Activated CD4-positive, alpha-beta T cell treated with anti-CD3 and anti-CD28 coated beads for 4 hours (primary cell): ENCODE results near the gene B3GNT9.

Experiments used
- DNase-seq, 2 donors: peaks; one replicate each; pipeline ENCODE4 v3.0.0-alpha.2; 2020

Gene B3GNT9

DNA sequence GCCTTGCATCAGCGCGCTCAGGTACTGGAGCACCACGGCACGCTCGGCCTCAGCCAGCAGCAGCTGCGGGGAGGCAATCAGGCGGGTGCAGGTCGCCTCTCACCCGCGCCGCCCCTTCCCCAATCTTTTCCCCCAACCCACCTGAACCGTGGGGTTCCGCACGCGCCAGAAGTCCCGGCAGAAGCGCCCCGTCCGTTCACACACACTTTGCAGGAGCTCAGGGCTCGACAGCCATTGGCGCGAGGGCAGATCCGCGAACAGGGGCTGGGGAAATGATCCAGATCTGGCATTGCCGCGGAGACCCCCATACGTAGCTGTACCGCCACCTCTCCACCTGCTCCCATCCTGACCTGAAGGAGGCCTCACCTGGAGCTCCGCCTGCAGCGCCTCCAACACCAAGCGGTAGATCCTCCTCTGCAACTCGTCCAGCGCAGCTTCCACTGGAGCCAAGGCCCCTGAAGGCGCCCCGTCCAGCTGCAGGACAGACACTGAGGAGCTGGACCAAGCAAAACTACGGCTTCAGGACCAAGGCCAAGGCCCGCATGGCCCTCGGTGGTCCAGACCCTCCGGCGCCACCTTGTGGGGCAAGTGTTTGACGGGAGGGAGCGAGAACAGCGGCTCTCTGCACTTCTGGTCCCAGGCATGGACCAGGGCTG is 34.3 kb upstream of the B3GNT9 start:
- DNase-seq: peak; percentile 76 to 83

DNA sequence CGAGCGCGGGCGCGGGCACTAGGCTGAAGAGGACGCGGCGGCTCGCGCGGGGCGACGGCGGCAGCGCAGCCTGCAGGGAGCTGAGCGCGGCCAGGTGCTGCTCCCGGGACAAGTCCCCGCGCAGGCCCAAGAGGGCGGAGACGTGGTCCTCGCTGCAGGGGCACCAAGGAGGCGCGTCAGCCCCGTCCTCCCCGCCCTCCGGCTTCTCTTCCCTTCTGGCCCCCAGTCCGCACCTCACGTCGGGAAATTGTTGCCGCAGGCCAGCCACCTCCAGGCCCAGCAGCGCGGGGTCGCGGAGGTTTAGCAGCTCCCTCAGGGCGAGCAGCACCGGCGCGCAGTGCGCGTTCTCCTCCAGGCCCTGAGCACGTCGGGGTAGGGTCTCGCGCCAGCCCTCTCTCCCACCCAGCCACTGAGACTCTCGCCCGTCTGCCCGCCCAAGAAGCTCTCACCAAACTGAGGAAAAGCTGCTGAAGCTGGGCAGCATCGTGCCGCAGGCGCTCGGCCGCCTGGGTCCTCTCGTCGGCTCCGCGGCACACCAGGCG is 33.7 kb upstream of the B3GNT9 start:
- DNase-seq: peak in 1 of 2 donors; percentile 16

DNA sequence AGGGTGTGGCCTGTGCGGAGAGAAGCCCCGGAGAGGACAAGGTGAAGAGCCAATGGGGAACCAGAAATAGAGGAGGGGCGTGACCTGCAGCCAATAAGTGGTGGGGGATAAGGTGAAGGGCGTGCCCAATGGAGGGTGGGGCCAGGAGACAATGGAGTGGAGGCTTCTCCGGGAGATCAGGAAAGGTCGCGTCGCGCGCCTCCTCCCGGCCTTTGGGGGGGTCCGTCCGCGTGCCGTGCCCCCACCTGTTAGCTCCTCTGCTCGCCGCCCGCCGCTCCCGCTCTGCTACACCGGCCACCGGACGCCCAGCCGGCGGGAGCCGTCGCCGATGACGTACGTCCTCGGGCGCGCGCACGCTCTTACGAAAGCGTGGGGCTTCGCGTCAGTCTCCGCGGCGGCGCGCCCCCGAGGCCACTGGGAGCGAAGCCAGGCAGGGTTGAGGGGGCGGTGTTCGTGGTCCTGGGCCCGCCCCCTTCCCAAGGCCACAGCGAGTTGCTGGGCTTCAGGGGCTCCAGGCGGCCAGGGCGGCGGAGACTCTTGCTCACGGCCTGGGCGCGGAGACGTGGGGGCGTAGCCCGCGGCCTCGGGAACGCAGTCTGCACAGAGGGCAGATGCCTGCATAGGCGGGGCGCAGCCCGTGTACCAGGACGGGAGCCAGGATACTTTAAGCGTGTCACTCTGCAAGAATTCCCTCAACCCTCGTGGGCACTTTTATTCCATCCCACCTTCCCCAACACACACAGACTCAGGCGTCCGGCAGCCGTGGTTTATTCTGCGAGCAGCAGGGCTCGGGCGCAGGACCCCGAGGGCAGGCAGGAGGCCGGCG is 33.0 kb upstream of the B3GNT9 start, which contains the start of gene MATCAP1:
Gene MATCAP1 (minus strand): TSS at position 337 of the 826 bp plus-strand sequence. CDS start 3,353 bp downstream, outside the sequence.
- DNase-seq: peak; percentile 92 to 93

DNA sequence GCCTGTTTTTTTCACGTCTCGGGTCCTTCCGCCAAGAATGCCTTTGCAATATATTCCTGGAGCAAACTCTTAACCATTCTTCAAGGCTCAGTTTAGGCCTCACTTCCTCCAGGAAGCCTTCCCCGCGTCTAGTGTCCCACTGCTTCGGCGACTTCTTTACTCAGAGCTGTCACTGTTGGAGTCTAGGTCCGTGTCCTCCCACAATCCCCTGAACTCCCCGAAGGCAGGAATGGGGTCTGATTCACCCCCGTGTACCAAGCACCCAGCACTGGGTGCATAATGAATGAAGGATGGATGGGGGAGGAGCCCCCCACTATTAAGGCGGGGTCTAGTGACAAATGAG is 32.5 kb upstream of the B3GNT9 start:
- DNase-seq: no peak

DNA sequence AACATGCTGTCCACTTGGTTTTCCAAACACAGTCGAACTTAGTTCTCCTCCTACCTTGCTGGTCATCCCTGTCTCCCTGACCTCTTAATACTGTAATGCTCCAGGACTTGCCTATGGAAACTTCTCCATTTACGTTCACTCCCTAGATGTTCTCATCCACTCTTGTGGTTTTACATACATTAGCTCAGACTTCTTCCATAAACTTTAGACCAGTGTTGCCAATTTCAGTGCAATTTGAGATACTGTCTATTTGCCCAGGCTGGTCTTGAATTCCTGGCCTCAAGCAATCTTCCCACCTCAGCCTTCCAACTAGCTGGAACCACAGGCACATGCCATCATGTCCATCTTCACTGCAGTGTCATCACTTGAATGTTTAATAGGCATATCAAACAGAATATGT is 31.5 kb upstream of the B3GNT9 start:
- DNase-seq: no peak

DNA sequence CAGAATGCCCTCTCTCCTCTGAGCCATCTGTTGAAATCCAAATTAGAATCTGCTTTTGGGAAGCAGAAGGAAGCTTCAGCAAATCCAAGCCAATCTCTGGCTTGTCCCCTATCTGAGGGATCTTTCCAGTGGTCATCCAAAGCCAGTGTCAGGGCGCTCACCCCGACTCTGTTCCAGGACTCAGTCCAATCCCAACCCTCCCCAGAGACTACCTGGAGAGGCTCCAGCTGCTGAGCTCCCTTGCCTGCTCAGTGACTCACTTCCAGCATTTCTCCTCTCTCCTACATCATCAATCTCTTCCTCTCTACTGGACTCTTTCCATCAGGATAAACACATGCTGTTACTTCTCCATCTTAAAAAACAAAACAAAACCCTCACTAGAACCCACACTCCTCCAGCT is 30.5 kb upstream of the B3GNT9 start:
- no peak for DNase-seq

DNA sequence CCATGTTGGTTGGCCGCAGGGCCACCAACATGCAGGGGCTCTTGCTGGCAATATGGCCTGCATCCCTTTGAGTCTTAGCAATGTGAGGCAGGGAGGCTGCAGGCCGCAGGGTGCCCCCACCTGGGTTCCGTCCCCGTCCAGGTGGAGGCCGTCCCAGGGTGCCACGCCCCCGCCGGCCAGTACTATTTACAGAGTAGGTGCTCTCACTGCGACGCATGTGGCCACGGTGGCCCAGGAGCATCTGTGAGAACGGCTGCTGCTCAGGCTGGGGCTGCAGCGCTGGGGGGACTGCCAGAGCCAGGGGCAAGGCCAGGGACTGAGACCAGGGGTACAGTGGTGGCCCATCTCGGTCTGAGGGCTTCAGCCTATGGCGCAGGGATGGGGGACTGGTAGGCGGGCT is 29.4 kb upstream of the B3GNT9 start:
- DNase-seq: no peak

DNA sequence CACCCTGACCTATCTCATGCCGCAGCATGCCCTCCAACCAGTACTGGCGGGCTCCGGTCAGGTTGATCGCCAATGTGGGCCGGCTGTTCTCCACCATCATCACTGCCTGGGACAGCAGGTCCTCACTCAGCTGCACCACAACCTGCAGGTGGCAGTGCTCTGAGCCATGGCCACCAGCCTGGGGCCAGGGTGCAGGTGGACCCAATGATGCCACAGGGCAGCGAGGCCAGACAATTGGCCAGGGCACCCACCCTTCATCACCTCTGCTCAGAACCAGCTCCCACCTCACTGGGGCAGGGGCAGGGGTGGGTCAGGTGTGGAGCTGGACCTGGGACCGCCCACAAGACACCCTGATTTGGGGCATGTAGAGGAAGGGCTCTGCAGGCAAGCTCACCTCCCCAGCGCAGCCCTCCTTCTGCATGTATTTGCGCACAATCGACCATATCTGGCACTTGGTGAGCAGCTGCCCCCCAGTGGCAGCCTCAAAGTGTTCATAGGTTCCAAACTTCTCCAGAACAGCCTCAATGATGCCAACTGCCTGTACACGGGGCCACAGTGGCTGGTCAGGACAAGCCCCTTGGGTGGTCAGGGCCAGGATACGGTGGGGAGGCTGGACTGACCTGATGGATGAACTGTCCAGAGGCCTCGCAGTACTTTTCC is 28.8 kb upstream of the B3GNT9 start:
- no peak for DNase-seq

DNA sequence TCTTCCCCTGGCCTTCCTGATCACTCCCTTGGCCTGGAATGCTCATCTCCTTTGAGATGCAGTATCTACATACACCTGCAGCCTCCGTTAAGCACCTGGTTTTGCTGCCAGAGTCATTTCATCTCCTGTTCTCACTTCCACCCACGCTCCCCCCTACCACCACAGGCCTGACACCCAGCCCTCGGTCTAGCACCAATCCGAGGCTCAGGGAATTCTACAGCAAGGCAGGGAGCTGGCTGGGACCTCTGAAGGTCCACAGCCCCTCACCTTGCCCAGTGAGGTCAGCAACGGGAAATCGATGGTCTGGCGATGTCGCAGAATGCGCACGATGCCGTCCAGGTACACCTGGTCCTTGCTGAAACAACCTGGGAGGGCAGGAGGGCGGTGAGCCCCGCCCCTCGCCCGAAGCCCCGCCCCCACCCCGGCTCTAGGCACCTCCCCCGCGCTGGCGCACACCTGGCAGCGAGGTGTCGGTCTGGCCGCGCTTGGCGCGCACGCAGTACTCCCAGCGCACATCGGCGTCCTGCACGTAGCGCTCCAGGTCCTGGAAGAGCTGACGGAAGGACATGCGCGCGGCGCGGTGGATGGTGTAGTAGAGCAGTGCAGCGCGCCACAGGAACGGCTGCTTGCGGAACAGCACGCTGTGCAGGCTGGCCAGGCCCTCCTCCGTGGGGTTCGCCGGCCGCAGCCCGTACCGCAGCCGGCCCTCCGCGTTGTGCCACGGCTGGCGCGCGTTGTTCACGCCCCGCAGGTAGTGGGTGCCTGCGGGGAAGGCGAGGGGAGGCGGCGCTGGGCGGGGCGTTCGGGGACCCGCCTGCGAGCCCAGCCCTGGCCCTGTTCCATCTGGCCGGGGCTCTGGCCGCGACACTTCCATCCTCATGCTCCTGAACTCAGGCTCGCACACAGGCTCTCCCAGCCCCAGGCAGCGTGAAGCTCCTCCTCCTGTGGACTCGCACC is 27.2 kb upstream of the B3GNT9 start:
- peak; percentile 45 to 55 for DNase-seq

DNA sequence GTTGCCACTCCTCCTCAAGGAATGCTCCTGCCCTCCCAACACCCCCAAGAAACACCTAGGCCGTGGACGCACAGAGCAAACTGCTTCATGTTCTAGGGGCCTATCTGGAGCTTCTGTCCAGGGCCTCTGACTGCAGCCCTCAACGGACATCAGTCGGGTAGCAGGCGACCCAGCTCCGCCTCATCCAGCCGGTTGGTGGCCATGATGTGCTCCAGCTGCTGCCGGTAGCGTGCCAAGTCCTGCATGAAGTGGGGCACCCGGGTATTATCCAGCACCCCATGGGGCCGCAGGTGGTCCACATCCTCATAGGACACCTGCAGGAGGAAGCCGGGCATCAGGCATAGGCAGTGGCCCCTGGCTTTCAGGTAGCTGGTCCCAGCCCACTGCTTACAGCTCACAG is 25.9 kb upstream of the B3GNT9 start:
- no peak for DNase-seq

DNA sequence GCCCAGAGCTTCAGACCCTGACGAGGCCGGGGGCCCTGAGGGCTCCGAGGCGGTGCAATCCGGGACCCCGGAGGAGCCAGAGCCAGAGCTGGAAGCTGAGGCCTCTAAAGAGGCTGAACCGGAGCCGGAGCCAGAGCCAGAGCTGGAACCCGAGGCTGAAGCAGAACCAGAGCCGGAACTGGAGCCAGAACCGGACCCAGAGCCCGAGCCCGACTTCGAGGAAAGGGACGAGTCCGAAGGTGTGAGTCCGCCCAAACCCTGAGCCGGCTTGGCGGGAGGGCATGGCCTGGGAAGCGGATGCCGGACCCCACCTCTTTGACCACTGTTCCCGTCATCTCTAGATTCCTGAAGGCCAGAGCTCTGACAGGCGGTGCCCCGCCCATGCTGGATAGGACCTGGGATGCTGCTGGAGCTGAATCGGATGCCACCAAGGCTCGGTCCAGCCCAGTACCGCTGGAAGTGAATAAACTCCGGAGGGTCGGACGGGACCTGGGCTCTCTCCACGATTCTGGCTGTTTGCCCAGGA is 24.0 kb upstream of the B3GNT9 start:
- DNase-seq: no peak

DNA sequence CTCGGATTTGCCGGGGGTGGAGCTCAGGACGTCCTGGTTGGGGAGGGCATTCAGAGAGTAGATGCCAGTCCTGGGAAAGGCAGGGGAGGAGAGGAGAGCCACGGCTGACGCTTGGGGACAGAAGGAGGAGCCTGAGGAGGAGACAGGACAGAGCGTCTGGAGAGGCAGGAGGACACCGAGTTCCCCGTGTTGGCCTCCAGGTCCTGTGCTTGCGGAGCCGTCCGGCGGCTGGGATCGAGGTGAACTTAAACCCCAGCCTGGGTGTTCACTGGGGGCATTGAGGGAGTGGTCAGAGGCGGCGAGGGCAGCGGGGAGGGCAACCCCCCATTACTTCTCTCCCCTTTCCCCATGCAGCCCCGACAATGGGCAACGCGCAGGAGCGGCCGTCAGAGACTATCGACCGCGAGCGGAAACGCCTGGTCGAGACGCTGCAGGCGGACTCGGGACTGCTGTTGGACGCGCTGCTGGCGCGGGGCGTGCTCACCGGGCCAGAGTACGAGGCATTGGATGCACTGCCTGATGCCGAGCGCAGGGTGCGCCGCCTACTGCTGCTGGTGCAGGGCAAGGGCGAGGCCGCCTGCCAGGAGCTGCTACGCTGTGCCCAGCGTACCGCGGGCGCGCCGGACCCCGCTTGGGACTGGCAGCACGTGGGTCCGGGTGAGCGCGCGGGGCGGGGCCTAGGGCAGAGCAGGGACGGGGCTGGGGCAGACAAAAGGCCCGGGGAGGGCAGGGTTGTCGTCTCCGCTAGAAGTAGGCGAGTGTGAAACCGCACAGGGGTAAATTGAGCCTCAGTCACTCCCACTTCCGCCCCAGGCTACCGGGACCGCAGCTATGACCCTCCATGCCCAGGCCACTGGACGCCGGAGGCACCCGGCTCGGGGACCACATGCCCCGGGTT is 23.3 kb upstream of the B3GNT9 start:
- peak; percentile 48 to 57 for DNase-seq

DNA sequence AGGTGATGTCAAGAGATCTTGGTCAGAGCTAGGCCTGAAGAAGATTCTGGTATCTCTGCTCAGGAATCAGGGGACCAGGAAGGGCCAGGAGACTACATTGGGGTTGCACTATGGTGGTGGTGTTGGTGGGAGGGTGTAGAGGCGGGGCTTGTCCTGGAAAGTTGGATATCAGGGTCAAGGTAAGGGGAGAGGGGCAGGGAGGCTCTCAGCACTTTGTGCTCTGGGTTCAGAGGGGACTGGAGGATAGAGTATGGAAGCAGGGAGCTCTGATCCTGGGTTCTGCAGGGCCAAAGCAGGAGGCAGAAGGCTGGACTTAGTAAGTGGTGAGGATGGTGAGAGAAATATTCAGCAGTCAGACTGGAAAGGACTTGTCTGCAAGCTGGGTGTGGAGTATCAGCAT is 22.5 kb upstream of the B3GNT9 start:
- no peak for DNase-seq

DNA sequence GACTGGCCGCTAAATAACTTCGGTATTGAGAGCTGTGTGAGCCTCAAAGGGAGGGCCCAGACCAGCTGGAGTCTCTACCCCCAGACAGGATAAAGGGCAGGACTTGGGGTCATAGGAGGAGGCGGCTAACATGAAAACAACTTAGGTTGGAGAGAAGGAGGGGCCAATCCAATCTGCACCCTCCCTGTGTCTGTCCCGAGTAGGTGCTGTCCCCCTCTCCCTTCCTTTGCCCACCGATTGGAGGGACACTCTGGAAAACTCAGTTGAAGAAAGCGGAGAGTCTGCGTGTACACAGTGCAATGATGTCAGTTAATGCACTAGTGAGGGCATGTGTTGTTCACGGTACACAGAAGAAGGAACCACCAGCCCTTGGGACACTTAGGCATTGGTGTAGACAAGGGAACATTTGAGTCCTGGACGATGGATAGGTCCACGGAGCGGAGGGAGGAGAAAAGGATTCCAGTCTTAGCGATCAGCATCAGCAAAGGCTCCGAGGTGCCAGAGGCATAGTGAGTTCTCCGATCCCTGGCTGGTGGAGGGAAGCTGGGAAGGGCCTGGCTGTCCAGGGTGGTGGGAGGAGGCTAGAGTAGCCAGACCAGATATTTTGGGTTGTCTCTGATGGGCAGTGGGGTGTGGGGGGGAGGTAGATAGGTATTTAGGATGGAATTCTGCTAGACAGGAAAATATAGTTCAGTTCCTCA is 20.3 kb upstream of the B3GNT9 start:
- DNase-seq: no peak

DNA sequence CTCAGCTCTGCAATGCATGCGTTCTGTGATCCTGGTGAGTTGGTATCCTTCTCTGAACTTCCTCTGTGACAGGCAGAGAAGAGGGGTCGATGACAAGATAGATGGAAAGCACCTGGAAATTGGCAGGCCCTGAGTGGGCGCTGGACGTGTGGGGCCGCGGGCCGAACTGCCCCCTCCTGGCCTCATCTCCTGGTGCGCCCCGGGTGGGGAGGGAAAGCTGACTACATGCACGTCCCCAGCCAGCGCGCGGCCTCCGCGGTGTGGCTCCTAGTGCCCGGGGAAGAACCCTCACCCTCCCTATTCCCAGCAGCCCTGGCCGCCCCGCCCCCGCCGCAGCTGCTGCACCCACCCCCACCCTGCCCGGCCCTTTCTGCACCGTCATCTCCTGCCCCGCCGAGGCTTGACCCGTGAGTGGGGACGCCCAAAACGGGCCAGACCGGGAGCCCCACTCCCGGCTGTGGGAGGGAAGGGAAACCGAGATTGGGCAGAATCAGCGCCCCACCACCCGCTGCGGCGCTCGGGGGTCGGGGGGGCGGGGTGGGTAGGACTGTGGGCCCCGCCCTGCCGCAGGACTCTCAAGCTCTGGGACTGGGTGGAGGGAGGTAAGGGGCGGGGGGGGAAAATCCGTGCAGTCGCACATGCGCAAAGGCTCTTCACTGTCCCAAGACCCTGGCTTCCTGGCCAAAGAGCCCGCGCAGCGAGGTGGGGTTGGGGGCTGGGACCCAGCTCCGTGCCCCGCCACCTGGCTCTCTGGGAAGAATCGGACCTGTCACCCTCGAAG is 19.6 kb upstream of the B3GNT9 start, which contains the start of gene NOL3:
Gene NOL3 (plus strand): TSS at position 371 of the 781 bp plus-strand sequence.
- DNase-seq: no peak

DNA sequence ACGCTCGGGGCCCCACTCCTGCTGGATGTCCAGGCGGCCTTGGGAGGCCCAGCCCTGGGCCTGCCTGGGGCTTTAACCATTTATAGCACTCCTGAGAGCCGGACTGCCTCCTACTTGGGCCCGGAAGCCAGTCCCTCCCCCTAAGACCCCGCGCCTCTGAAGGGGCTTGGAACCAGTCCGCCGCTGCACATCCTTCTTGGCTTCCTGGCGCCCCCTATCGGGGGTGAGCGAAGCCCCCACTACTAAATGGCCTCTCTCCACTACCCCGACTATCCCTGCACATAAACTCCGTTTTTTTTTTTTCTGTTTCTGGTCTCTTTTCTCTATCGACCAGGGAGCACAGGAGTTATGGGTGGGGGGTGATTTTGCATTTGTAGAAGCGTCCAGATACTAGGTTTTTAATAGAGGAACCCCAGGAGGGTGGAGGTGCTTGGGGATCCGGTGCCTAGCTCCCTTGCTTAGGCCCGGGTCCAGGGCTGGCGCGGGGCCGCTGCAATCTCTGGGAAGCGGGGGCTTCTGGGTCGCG is 18.9 kb upstream of the B3GNT9 start:
- DNase-seq: no peak

DNA sequence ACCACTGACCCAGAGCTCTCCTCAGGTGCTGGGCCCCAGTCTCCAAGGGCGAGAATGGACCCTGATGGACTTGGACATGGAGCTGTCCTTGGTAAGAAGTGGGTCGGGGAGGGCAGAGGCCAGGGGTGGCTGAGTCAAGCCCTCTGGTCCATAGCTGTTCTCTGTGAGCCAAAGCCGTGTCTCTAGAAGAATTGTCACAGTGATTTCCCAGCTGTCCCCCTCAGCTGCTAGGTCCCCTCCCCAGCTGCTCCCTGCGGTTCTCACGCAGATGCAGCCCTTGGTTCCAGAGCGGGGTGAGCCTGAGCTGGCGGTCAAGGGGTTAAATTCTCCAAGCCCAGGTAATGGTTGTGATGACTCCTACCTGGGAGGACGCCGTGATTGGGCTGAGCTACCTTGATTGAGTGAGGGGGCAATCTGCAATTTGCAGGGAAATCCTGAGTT is 18.2 kb upstream of the B3GNT9 start:
- DNase-seq: no peak

DNA sequence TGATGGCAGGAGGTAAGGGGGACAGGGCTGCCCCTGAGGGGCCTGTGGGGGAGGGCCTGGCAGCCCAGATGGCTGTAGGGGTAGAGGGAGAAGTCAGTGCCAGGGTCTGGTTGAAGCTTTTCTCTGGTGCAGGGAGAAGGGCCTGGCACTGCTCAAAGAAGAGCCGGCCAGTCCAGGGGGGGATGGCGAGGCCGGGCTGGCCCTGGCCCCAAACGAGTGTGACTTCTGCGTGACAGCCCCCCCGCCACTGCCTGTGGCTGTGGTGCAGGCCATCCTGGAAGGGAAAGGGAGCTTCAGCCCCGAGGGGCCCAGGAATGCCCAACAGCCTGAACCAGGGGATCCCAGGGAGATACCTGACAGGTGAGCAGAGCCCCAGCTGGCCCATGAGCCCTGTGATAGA is 16.8 kb upstream of the B3GNT9 start:
- no peak for DNase-seq

DNA sequence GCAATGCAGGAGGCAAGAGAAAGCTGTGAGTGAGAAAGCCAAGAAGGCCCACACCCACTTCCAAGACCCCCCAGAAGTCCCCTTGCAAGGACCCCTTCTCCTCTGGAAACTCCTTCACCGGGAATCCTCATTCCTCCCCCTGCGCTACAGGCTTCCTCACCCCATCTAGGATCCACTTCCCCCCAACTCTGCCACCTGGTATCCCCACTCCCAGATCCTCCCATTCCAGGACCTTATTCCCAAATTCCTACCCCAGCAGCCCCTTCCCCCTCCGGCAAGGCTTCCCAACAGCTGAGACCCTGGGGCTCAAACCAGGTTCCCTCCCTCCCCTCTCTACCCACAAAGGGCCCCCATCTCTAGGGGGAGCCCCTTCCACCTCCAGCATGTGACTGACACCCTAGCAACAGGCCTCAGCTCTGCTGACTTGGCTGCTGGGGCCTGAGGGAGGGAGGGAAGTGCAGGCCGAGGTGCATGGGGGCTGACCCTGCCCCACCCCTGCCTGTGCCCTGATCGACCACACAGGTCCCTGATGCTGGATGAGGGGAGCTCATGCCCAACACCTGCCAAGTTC is 15.9 kb upstream of the B3GNT9 start:
- no peak for DNase-seq
